NCI-H526 treated with DMSO at 0.1 percent for 48 hours (cell line): Measurements from ENCODE around the gene ALK.

ENCODE experiments used
- DNase-seq: peaks from one replicate; lab custom pipeline; 2025; lab: John Stamatoyannopoulos, UW

Gene ALK

GRCh38 chr2:29448096-29448688 is 473.2 kb downstream of the ALK start:
- DNase-seq, result no peak

GRCh38 chr2:29447513-29447912 is 473.9 kb downstream of the ALK start:
- no peak for DNase-seq

GRCh38 chr2:29446847-29447246 is 474.5 kb downstream of the ALK start:
- DNase-seq, result no peak

GRCh38 chr2:29444150-29444549 is 477.2 kb downstream of the ALK start:
- DNase-seq, result no peak

- DNase-seq, result no peak
Measured at GRCh38 chr2:29443627-29444026, 477.8 kb downstream of the ALK start.

GRCh38 chr2:29443151-29443550 is 478.2 kb downstream of the ALK start:
- no peak for DNase-seq

- no peak for DNase-seq
Measured at GRCh38 chr2:29440921-29441623, 480.3 kb downstream of the ALK start.

GRCh38 chr2:29433920-29434319 is 487.5 kb downstream of the ALK start:
- no peak for DNase-seq

GRCh38 chr2:29433128-29433527 is 488.3 kb downstream of the ALK start:
- DNase-seq, result no peak

- no peak for DNase-seq
Measured at GRCh38 chr2:29431485-29431884, 489.9 kb downstream of the ALK start.

GRCh38 chr2:29430382-29431112 is 490.8 kb downstream of the ALK start:
- DNase-seq, result no peak

- no peak for DNase-seq
Measured at GRCh38 chr2:29426354-29426753, 495.0 kb downstream of the ALK start.

GRCh38 chr2:29425866-29426265 is 495.5 kb downstream of the ALK start:
- no peak for DNase-seq

GRCh38 chr2:29423061-29423666 is 498.2 kb downstream of the ALK start:
- DNase-seq, result no peak

- no peak for DNase-seq
Measured at GRCh38 chr2:29420999-29421782, 500.2 kb downstream of the ALK start.

GRCh38 chr2:29420464-29420863 is 500.9 kb downstream of the ALK start:
- no peak for DNase-seq

- no peak for DNase-seq
Measured at GRCh38 chr2:29417630-29418029, 503.8 kb downstream of the ALK start.

GRCh38 chr2:29412197-29412925 is 509.0 kb downstream of the ALK start:
- no peak for DNase-seq

- no peak for DNase-seq
Measured at GRCh38 chr2:29405707-29406106, 515.7 kb downstream of the ALK start.

- no peak for DNase-seq
Measured at GRCh38 chr2:29405266-29405665, 516.1 kb downstream of the ALK start.

- no peak for DNase-seq
Measured at GRCh38 chr2:29401994-29402393, 519.4 kb downstream of the ALK start.
